Hepatic stellate cell (primary cell): ENCODE data around the gene ADNP.
A peak's percentile ranks its signal among the peaks of the same experiment; 100 is the strongest.

Experiments
- DNase-seq: peaks from one replicate; pipeline ENCODE4 v3.0.0; 2011; ENCODE audit warnings: low spot score

ADNP gene

GRCh38 chr20:50872560-50873425 lies 58.4 kb downstream of the ADNP start:
- DNase-seq, result no peak

- no peak for DNase-seq
These were observed 60.6 kb downstream of the ADNP start for GRCh38 chr20:50870561-50871161.

GRCh38 chr20:50868509-50869495 lies 62.4 kb downstream of the ADNP start:
- no peak for DNase-seq

GRCh38 chr20:50867805-50868204 lies 63.4 kb downstream of the ADNP start:
- DNase-seq, result no peak

GRCh38 chr20:50866831-50867230 lies 64.4 kb downstream of the ADNP start:
- no peak for DNase-seq

- DNase-seq, result peak; percentile 56
These were observed 65.1 kb downstream of the ADNP start for GRCh38 chr20:50866036-50866685.

- no peak for DNase-seq
These were observed 65.6 kb downstream of the ADNP start for GRCh38 chr20:50865591-50865990.

- DNase-seq, result no peak
These were observed 66.1 kb downstream of the ADNP start for GRCh38 chr20:50865114-50865513.

GRCh38 chr20:50862546-50862945 lies 68.7 kb downstream of the ADNP start:
- DNase-seq, result no peak

- DNase-seq, result no peak
These were observed 70.2 kb downstream of the ADNP start for GRCh38 chr20:50861012-50861411.

- no peak for DNase-seq
These were observed 72.1 kb downstream of the ADNP start for GRCh38 chr20:50859161-50859560.

GRCh38 chr20:50858525-50858924 lies 72.7 kb downstream of the ADNP start:
- DNase-seq, result no peak

- DNase-seq, result no peak
These were observed 73.9 kb downstream of the ADNP start for GRCh38 chr20:50857348-50857747.

GRCh38 chr20:50856475-50857041 lies 74.7 kb downstream of the ADNP start:
- no peak for DNase-seq

- DNase-seq, result no peak
These were observed 75.5 kb downstream of the ADNP start for GRCh38 chr20:50855498-50856474.

GRCh38 chr20:50854506-50855249 lies 76.6 kb downstream of the ADNP start:
- DNase-seq, result no peak

GRCh38 chr20:50852085-50852484 lies 79.2 kb downstream of the ADNP start:
- no peak for DNase-seq

- no peak for DNase-seq
These were observed 80.4 kb downstream of the ADNP start for GRCh38 chr20:50850721-50851286.
